Right lobe of liver (tissue), 4 donors: Measurements from ENCODE around the gene DCPS.

Experiments
- CTCF ChIP-seq, 4 donors: fragments of 200-600 bp in 3 of 4; fragments of 450-650 bp in 1 of 4; IDR thresholded peaks; one replicate each; pipeline versions ENCODE4 v1.5.1 to v1.8.0; 2016 to 2022; ENCODE audit warnings: antibody characterized with exemption in 4 of 4, mild to moderate bottlenecking in 2 of 4
- POLR2A ChIP-seq: fragments of 450-650 bp; IDR thresholded peaks from one replicate; pipeline ENCODE4 v1.6.1; 2017; ENCODE audit warnings: antibody characterized with exemption, mild to moderate bottlenecking
- donor health status: DM: no; HTN: no; CAD: no.
- donor health status: DM: no; HTN: no; CAD: no.
- donor health status: DM: no; HTN: yes; CAD: no.

- TF ChIP-seq CTCF (IDR thresholded peaks at IDR 0.05) (no peak), POLR2A (no peak)
Observed at GRCh38 chr11:126313826-126314225, 10.0 kb downstream of the DCPS start.
